HG03575 (cell line): ENCODE results near the gene SPATA24.
"Not testable (repeated sequence)": the region's sequence is repeated elsewhere in the genome, so short reads cannot be mapped to it uniquely, and the experiment has no call there.

Experiments
- ATAC-seq: cut with Tn5 transposase; IDR thresholded peaks from one replicate; pipeline ENCODE4 v1.9.1; 2021; ENCODE audit not compliant: unreplicated experiment, insufficient number of reproducible peaks, low FRiP score; ENCODE audit errors: extremely low read depth

Gene SPATA24

GRCh38 chr5:139386956-139387355 is 16.9 kb downstream of the SPATA24 start:
- ATAC-seq: not testable (repeated sequence)

- ATAC-seq: no peak
Measured at GRCh38 chr5:139386050-139386438, 17.8 kb downstream of the SPATA24 start.

- no peak for ATAC-seq
Measured at GRCh38 chr5:139385061-139386049, 18.5 kb downstream of the SPATA24 start.

GRCh38 chr5:139384591-139385051 is 19.3 kb downstream of the SPATA24 start:
- no peak for ATAC-seq

- no peak for ATAC-seq
Measured at GRCh38 chr5:139383993-139384590, 19.8 kb downstream of the SPATA24 start.

- no peak for ATAC-seq
Measured at GRCh38 chr5:139383275-139383992, 20.5 kb downstream of the SPATA24 start, which contains the start of gene SLC23A1. Gene SLC23A1 (minus strand): TSS chr5:139383297. CDS start chr5:139383253, 44 bp downstream.

- ATAC-seq: no peak
Measured at GRCh38 chr5:139382807-139383206, 21.1 kb downstream of the SPATA24 start.

GRCh38 chr5:139381837-139382761 is 21.8 kb downstream of the SPATA24 start:
- ATAC-seq: no peak

GRCh38 chr5:139379626-139380449 is 24.1 kb downstream of the SPATA24 start:
- no peak for ATAC-seq

GRCh38 chr5:139378941-139379361 is 24.9 kb downstream of the SPATA24 start:
- ATAC-seq: no peak

- ATAC-seq: no peak
Measured at GRCh38 chr5:139378101-139378825, 25.6 kb downstream of the SPATA24 start.

GRCh38 chr5:139377226-139377625 is 26.7 kb downstream of the SPATA24 start:
- ATAC-seq: no peak

GRCh38 chr5:139376364-139376763 is 27.5 kb downstream of the SPATA24 start:
- no peak for ATAC-seq

GRCh38 chr5:139374909-139375308 is 29.0 kb downstream of the SPATA24 start:
- no peak for ATAC-seq

GRCh38 chr5:139371482-139372435 is 32.1 kb downstream of the SPATA24 start:
- no peak for ATAC-seq

- ATAC-seq: no peak
Measured at GRCh38 chr5:139369181-139369580, 34.7 kb downstream of the SPATA24 start.
